ENCODE measurements around the gene RNGTT.
"Not testable (repeated sequence)": the region's sequence is repeated elsewhere in the genome, so short reads cannot be mapped to it uniquely, and the experiment has no call there.

The RNGTT gene

GRCh38 chr6:88908598-88909548 is 54.5 kb downstream of the RNGTT start:
- no peak for TF ChIP-seq CTCF (IDR thresholded peaks at IDR 0.05; ENCODE audit: extremely low read depth, missing control alignments)
- no peak for DNase-seq (ENCODE audit: low spot score)

- not testable (repeated sequence) for DNase-seq (ENCODE audit: low spot score)
These were observed 56.3 kb downstream of the RNGTT start for GRCh38 chr6:88907148-88907547.

- no peak for DNase-seq (ENCODE audit: low spot score)
- no peak for TF ChIP-seq CTCF (IDR thresholded peaks at IDR 0.05; ENCODE audit: extremely low read depth, missing control alignments)
These were observed 63.7 kb downstream of the RNGTT start for GRCh38 chr6:88899569-88900316.

GRCh38 chr6:88895911-88896310 is 67.5 kb downstream of the RNGTT start:
- DNase-seq (ENCODE audit: low spot score) = no peak
- no peak for TF ChIP-seq CTCF (IDR thresholded peaks at IDR 0.05; ENCODE audit: extremely low read depth, missing control alignments)

- TF ChIP-seq CTCF (IDR thresholded peaks at IDR 0.05; ENCODE audit: extremely low read depth, missing control alignments) = no peak
- no peak for DNase-seq (ENCODE audit: low spot score)
These were observed 72.3 kb downstream of the RNGTT start for GRCh38 chr6:88890860-88891845.

GRCh38 chr6:88890394-88890793 is 73.0 kb downstream of the RNGTT start:
- TF ChIP-seq CTCF (IDR thresholded peaks at IDR 0.05; ENCODE audit: extremely low read depth, missing control alignments) = no peak
- DNase-seq (ENCODE audit: low spot score) = no peak

GRCh38 chr6:88884361-88884760 is 79.1 kb downstream of the RNGTT start:
- no peak for TF ChIP-seq CTCF (IDR thresholded peaks at IDR 0.05; ENCODE audit: extremely low read depth, missing control alignments)
- no peak for DNase-seq (ENCODE audit: low spot score)

Data from GM20000 (cell line).